Hippocampal formation (tissue), 2 donors: ENCODE measurements around the gene RINT1.
"Not testable (repeated sequence)": the region's sequence is repeated elsewhere in the genome, so short reads cannot be mapped to it uniquely, and the experiment has no call there.

Experiments used
- DNase-seq, 2 donors: peaks; one replicate each; lab custom pipeline; 2025; lab: John Stamatoyannopoulos, UW

The RINT1 gene

GRCh38 chr7:105531792-105532671 lies at the start of gene RINT1:
Gene RINT1, plus strand, starts transcription at chr7:105532201. Its CDS starts 115 bp downstream, at chr7:105532316.
- DNase-seq, result peak; percentile 86 to 94

GRCh38 chr7:105487579-105488571 lies 44.1 kb upstream of the RINT1 start:
- peak; percentile 2 to 14 for DNase-seq

- no peak for DNase-seq
Observed at GRCh38 chr7:105489409-105489808, 42.6 kb upstream of the RINT1 start.

GRCh38 chr7:105493196-105493922 lies 38.6 kb upstream of the RINT1 start:
- DNase-seq, result peak in 1 of 2 donors; percentile 26

GRCh38 chr7:105493923-105494315 lies 38.1 kb upstream of the RINT1 start:
- no peak for DNase-seq

GRCh38 chr7:105496521-105496920 lies 35.5 kb upstream of the RINT1 start:
- no peak for DNase-seq

GRCh38 chr7:105497016-105497415 lies 35.0 kb upstream of the RINT1 start:
- no peak for DNase-seq

- no peak for DNase-seq
Observed at GRCh38 chr7:105502173-105502572, 29.8 kb upstream of the RINT1 start.

- DNase-seq, result no peak
Observed at GRCh38 chr7:105512415-105512814, 19.6 kb upstream of the RINT1 start.

GRCh38 chr7:105512926-105513526 lies 19.0 kb upstream of the RINT1 start:
- no peak for DNase-seq

GRCh38 chr7:105515610-105516009 lies 16.4 kb upstream of the RINT1 start:
- not testable (repeated sequence) for DNase-seq

- no peak for DNase-seq
Observed at GRCh38 chr7:105519353-105519752, 12.6 kb upstream of the RINT1 start.

GRCh38 chr7:105520620-105521019 lies 11.4 kb upstream of the RINT1 start:
- not testable (repeated sequence) for DNase-seq

- DNase-seq, result peak in 1 of 2 donors; percentile 50
Observed at GRCh38 chr7:105521027-105521716, 10.8 kb upstream of the RINT1 start.

GRCh38 chr7:105521717-105522463 lies 10.1 kb upstream of the RINT1 start, which contains the start of gene PUS7:
Gene PUS7, minus strand, starts transcription at chr7:105522271. Its CDS starts 13,759 bp downstream, at chr7:105508512.
- DNase-seq, result peak; percentile 82 to 83

- not testable (repeated sequence) for DNase-seq
Observed at GRCh38 chr7:105524423-105524822, 7.6 kb upstream of the RINT1 start.

- no peak for DNase-seq
Observed at GRCh38 chr7:105524840-105525239, 7.2 kb upstream of the RINT1 start.

GRCh38 chr7:105527737-105528136 lies 4.3 kb upstream of the RINT1 start:
- DNase-seq, result not testable (repeated sequence)

GRCh38 chr7:105530126-105530525 lies 1.9 kb upstream of the RINT1 start:
- DNase-seq, result no peak

- no peak for DNase-seq
Observed at GRCh38 chr7:105530546-105530945, 1.5 kb upstream of the RINT1 start.
